Vagina (tissue), 2 donors: ENCODE measurements around the gene TBX3. TPM values are rescaled to one million over a fixed set of nuclear protein-coding genes. Genes with fewer than 3 reads are reported as not detected.
A peak's percentile ranks its signal among the peaks of the same experiment; 100 is the strongest.

Experiments used
- DNase-seq, 2 donors: peaks; one replicate each; pipeline ENCODE4 v3.0.0-alpha.2; 2017; ENCODE audit errors: extremely low spot score in 2 of 2
- H3K27ac ChIP-seq: fragments of 200-600 bp; sonication (generic); one replicate; pipeline ENCODE4 v1.5.1; 2019
- H3K27me3 ChIP-seq: fragments of 200-600 bp; sonication (generic); one replicate; pipeline ENCODE4 v1.5.1; 2019
- H3K36me3 ChIP-seq, 2 donors: fragments of 200-600 bp; sonication (generic); one replicate each; pipeline ENCODE4 v1.5.1; 2017 to 2019
- H3K4me1 ChIP-seq: fragments of 200-600 bp; sonication (generic); one replicate; pipeline ENCODE4 v1.5.1; 2019
- H3K4me3 ChIP-seq, 2 donors: fragments of 200-600 bp; sonication (generic); 1 replicate in 1 of 2; 2 replicates in 1 of 2; pipeline ENCODE4 v1.5.1; 2016 to 2019
- H3K9me3 ChIP-seq: fragments of 200-600 bp; sonication (generic); one replicate; pipeline ENCODE4 v1.5.1; 2019
- CTCF ChIP-seq, 3 experiments: fragments of 450-650 bp in 2 of 3; fragments of 200-600 bp in 1 of 3; sonication (generic) in 1 of 3; IDR thresholded peaks; one replicate each; pipeline ENCODE4 v1.5.1; 2017 to 2019; ENCODE audit warnings: antibody characterized with exemption in 3 of 3, mild to moderate bottlenecking in 2 of 3, moderate library complexity in 2 of 3
- POLR2A ChIP-seq, 2 donors: fragments of 450-650 bp; IDR thresholded peaks; one replicate each; pipeline ENCODE4 v1.6.1; 2017; ENCODE audit warnings: antibody characterized with exemption in 2 of 2, mild to moderate bottlenecking in 2 of 2, moderate library complexity in 2 of 2
- POLR2AphosphoS5 ChIP-seq, 2 donors: sonication (generic); formaldehyde crosslinking; IDR thresholded peaks; one replicate each; pipeline ENCODE4 v1.9.0; 2017; ENCODE audit warnings: antibody characterized with exemption in 2 of 2, mild to moderate bottlenecking in 2 of 2, low read depth in 1 of 2; ENCODE audit not compliant: insufficient read depth in 1 of 2
- intact Hi-C: fragments of 100-400 bp; cut with DNase I; formaldehyde crosslinking; loops from one replicate; pipeline ENCODE4 v1.15.1; 2023
- total RNA-seq: library from RNA; depleted of rRNA; stranded (reverse); fragments of >200 nt; gene quantifications from one replicate; pipeline ENCODE4 v1.2.3, GENCODE V29; 2016

Gene TBX3
- total RNA-seq, 1 donor from 2014 or later, result 57.0 TPM

GRCh38 chr12:114704096-114704495, 20.1 kb upstream of the TBX3 start:
- Histone ChIP-seq H3K27ac (no peak overlapping the region), H3K4me3 (no peak overlapping the region), H3K27me3 (no peaks in the 10 kb centered on the region), H3K36me3 (no peaks in the 10 kb centered on the region), H3K4me1 (peaks cover 17% of the 10 kb centered on the region), H3K9me3 (no peaks in the 10 kb centered on the region)
- intact Hi-C loops, result no loop called here
- TF ChIP-seq CTCF (IDR thresholded peaks at IDR 0.05), result no peak
- no peak for DNase-seq

GRCh38 chr12:114703060-114703493, 19.1 kb upstream of the TBX3 start:
- no peaks in the 10 kb centered on the region for H3K36me3 ChIP-seq
- peaks cover 23% of the 10 kb centered on the region for H3K4me1 ChIP-seq
- DNase-seq, result no peak
- H3K4me3 ChIP-seq, result peak overlapping the region in 1 of 2 donors; percentile 5
- H3K27ac ChIP-seq, result no peak overlapping the region
- intact Hi-C loops, result no loop called here
- no peaks in the 10 kb centered on the region for H3K9me3 ChIP-seq
- TF ChIP-seq CTCF (IDR thresholded peaks at IDR 0.05) (no peak), POLR2AphosphoS5 (IDR thresholded peaks at IDR 0.05; ENCODE audit: insufficient read depth in 1 of 2, low read depth in 1 of 2) (no peak), POLR2A (IDR thresholded peaks at IDR 0.05) (no peak)
- no peaks in the 10 kb centered on the region for H3K27me3 ChIP-seq

- no peak for DNase-seq
- peaks cover 29% of the 10 kb centered on the region for H3K4me1 ChIP-seq
- H3K4me3 ChIP-seq, result no peak overlapping the region
- intact Hi-C loops, result no loop called here
- no peak overlapping the region for H3K27ac ChIP-seq
- no peaks in the 10 kb centered on the region for H3K9me3 ChIP-seq
- H3K27me3 ChIP-seq, result no peaks in the 10 kb centered on the region
- no peaks in the 10 kb centered on the region for H3K36me3 ChIP-seq
- no peak for TF ChIP-seq POLR2A (IDR thresholded peaks at IDR 0.05)
- TF ChIP-seq POLR2AphosphoS5 (IDR thresholded peaks at IDR 0.05; ENCODE audit: insufficient read depth in 1 of 2, low read depth in 1 of 2), result no peak
- no peak for TF ChIP-seq CTCF (IDR thresholded peaks at IDR 0.05)
Observed at GRCh38 chr12:114702462-114702861, 18.5 kb upstream of the TBX3 start.

- no peaks in the 10 kb centered on the region for H3K36me3 ChIP-seq
- intact Hi-C loops, result no loop called here
- TF ChIP-seq POLR2A (IDR thresholded peaks at IDR 0.05), result no peak
- TF ChIP-seq CTCF (IDR thresholded peaks at IDR 0.05), result no peak
- TF ChIP-seq POLR2AphosphoS5 (IDR thresholded peaks at IDR 0.05; ENCODE audit: insufficient read depth in 1 of 2, low read depth in 1 of 2), result no peak
- DNase-seq, result no peak
- no peak overlapping the region for H3K27ac ChIP-seq
- H3K27me3 ChIP-seq, result no peaks in the 10 kb centered on the region
- H3K4me3 ChIP-seq, result no peak overlapping the region
- no peaks in the 10 kb centered on the region for H3K9me3 ChIP-seq
- peaks cover 29% of the 10 kb centered on the region for H3K4me1 ChIP-seq
Observed at GRCh38 chr12:114701553-114701952, 17.6 kb upstream of the TBX3 start.

- Histone ChIP-seq H3K9me3 (no peaks in the 10 kb centered on the region), H3K36me3 (no peaks in the 10 kb centered on the region), H3K27ac (no peak overlapping the region), H3K4me1 (peaks cover 29% of the 10 kb centered on the region), H3K4me3 (no peak overlapping the region), H3K27me3 (no peaks in the 10 kb centered on the region)
- TF ChIP-seq POLR2AphosphoS5 (IDR thresholded peaks at IDR 0.05; ENCODE audit: insufficient read depth in 1 of 2, low read depth in 1 of 2), result no peak
- no peak for TF ChIP-seq POLR2A (IDR thresholded peaks at IDR 0.05)
- no peak for TF ChIP-seq CTCF (IDR thresholded peaks at IDR 0.05)
- intact Hi-C loops, result no loop called here
- no peak for DNase-seq
Observed at GRCh38 chr12:114701104-114701414, 17.1 kb upstream of the TBX3 start.
